ENCODE results near the gene FKBP5. TPM values are rescaled to one million over a fixed set of nuclear protein-coding genes. Genes with fewer than 3 reads are reported as not detected.

FKBP5 gene
- total and polyA plus RNA-seq, 2 donors (not counting 1 experiment from before 2014, with no cell fraction given), result 2.8 to 7.4 TPM

DNA sequence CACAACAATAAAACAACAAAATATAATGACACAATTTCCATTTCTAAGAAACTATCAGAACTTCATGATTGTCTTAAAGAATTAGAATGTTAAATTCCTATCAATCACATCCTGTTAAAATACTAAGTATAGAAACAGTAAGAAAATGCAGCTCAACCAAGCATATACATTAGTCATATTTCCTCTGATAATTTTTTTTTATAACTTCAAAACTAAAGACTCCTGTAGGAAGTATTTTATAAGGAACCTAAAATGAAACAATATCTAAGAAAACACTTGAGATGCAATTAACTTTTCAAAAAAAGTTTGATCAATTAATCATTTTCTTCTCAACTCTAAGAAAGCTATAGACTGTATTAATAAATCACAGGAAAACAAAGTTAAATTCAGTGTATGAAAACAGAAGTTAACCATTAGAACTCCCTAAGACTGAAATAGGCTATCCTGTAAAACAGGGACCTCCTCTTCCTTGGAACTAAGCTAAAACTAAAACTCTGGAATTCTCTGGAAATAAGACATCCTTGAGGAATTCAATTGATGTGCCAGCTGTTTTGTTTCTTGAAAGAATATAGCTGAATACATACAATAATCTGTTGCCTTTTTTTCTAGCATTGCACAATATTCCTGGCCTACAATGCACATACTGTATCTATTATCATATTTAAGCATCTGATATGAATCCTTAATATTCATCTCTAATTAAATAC, 19.8 kb downstream of the FKBP5 start:
- CTCF ChIA-PET, result interaction anchor here (0.8 to 2.5 kb wide), 7 partner anchors 14 to 87 kb away, joined by 3 to 14 read pairs (median 4); partner anchors contain the start of gene ARMC12
- no peaks in the 10 kb centered on the region for H3K27me3 ChIP-seq (replicated peaks in 1 of 4; ENCODE audit: control extremely low read depth in 1 of 4, control insufficient read depth in 3 of 4, insufficient read depth in 4 of 4, low read length in 3 of 4)
- DNase-seq (no peak), ATAC-seq (ENCODE audit: low read depth) (peak; percentile 31)
- peak overlapping the region; percentile 80 for H3K4me3 Mint-ChIP-seq
- H3K36me3 ChIP-seq (replicated peaks in 1 of 2; ENCODE audit: control extremely low read depth in 1 of 2, control insufficient read depth in 1 of 2, extremely low read depth in 1 of 2, insufficient read depth in 2 of 2, low read length in 1 of 2), result no peaks in the 10 kb centered on the region
- peaks cover 25% of the 10 kb centered on the region for H3K4me1 Mint-ChIP-seq
- H3K4me2 ChIP-seq (replicated peaks; ENCODE audit: low read depth, low read length, poor library complexity, severe bottlenecking), result peak overlapping the region; percentile 76
- peak overlapping the region; percentile 43 for H2AFZ ChIP-seq (ENCODE audit: insufficient read depth, low read depth, low read length, poor library complexity, severe bottlenecking)
- no peaks in the 10 kb centered on the region for H4K20me1 ChIP-seq (ENCODE audit: control insufficient read depth, insufficient read depth, low read length, poor library complexity, severe bottlenecking)
- POLR2A ChIA-PET, result interaction anchor here (1.4 kb wide), 1 partner anchor 20 kb away, joined by 5 read pairs; the partner anchor contains the start of gene FKBP5
- peak overlapping the region; percentile 64 for H3K9ac ChIP-seq (ENCODE audit: low read length)
- peaks cover 27% of the 10 kb centered on the region for H3K79me2 ChIP-seq (ENCODE audit: control insufficient read depth, insufficient read depth, low read length)
- peak overlapping the region in 4 of 5 experiments; percentile 5 to 51 (median 22) for H3K4me3 ChIP-seq (ENCODE audit: control extremely low read depth in 1 of 5, extremely low read depth in 1 of 5, insufficient read depth in 1 of 5, low read depth in 2 of 5, low read length in 4 of 5)
- no peaks in the 10 kb centered on the region for H3K9me3 Mint-ChIP-seq (ENCODE audit: insufficient read depth)
- intact Hi-C loops (cut with micrococcal nuclease), result loop anchor here (5.0 kb wide), 1 partner anchor 48 kb away; no protein-coding TSS in a partner anchor
- TF ChIP-seq EZH2 (IDR thresholded peaks at IDR 0.05; ENCODE audit: borderline replicate concordance, insufficient read depth, low read depth, low read length, poor library complexity, severe bottlenecking), result no peak
- TF ChIP-seq, protein P1, sequence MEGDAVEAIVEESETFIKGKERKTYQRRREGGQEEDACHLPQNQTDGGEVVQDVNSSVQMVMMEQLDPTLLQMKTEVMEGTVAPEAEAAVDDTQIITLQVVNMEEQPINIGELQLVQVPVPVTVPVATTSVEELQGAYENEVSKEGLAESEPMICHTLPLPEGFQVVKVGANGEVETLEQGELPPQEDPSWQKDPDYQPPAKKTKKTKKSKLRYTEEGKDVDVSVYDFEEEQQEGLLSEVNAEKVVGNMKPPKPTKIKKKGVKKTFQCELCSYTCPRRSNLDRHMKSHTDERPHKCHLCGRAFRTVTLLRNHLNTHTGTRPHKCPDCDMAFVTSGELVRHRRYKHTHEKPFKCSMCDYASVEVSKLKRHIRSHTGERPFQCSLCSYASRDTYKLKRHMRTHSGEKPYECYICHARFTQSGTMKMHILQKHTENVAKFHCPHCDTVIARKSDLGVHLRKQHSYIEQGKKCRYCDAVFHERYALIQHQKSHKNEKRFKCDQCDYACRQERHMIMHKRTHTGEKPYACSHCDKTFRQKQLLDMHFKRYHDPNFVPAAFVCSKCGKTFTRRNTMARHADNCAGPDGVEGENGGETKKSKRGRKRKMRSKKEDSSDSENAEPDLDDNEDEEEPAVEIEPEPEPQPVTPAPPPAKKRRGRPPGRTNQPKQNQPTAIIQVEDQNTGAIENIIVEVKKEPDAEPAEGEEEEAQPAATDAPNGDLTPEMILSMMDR (IDR thresholded peaks at IDR 0.05), result no peak
- no peaks in the 10 kb centered on the region for H3K27me3 Mint-ChIP-seq
- peak overlapping the region; percentile 76 for H3K27ac Mint-ChIP-seq
- H3K27ac ChIP-seq (ENCODE audit: low read length in 2 of 2), result peak overlapping the region in 1 of 2 donors; percentile 66
- H3K4me1 ChIP-seq (ENCODE audit: control insufficient read depth in 2 of 2, insufficient read depth in 2 of 2, low read length in 2 of 2), result peaks cover 13 to 37% of the 10 kb centered on the region in 2 donors
- no peaks in the 10 kb centered on the region for H3K9me3 ChIP-seq (ENCODE audit: control extremely low read depth in 1 of 3, control insufficient read depth in 2 of 3, insufficient read depth in 1 of 3, low read length in 2 of 3)

- intact Hi-C loops (cut with micrococcal nuclease), result loop anchor here (5.0 kb wide), 1 partner anchor 49 kb away; no protein-coding TSS in a partner anchor
- DNase-seq (no peak), ATAC-seq (ENCODE audit: low read depth) (no peak)
- Histone ChIP-seq H3K4me2 (replicated peaks; ENCODE audit: low read depth, low read length, poor library complexity, severe bottlenecking) (peak overlapping the region; percentile 76), H3K36me3 (replicated peaks in 1 of 2; ENCODE audit: control extremely low read depth in 1 of 2, control insufficient read depth in 1 of 2, extremely low read depth in 1 of 2, insufficient read depth in 2 of 2, low read length in 1 of 2) (no peaks in the 10 kb centered on the region), H3K4me3 (ENCODE audit: control extremely low read depth in 1 of 5, extremely low read depth in 1 of 5, insufficient read depth in 1 of 5, low read depth in 2 of 5, low read length in 4 of 5) (peak overlapping the region in 2 of 5 experiments; percentile 5 to 51), H3K4me1 (ENCODE audit: control insufficient read depth in 2 of 2, insufficient read depth in 2 of 2, low read length in 2 of 2) (peaks cover 21 to 42% of the 10 kb centered on the region in 2 donors), H3K27ac (ENCODE audit: low read length in 2 of 2) (peak overlapping the region in 1 of 2 donors; percentile 66), H3K9me3 (ENCODE audit: control extremely low read depth in 1 of 3, control insufficient read depth in 2 of 3, insufficient read depth in 1 of 3, low read length in 2 of 3) (no peaks in the 10 kb centered on the region), H3K79me2 (ENCODE audit: control insufficient read depth, insufficient read depth, low read length) (peaks cover 28% of the 10 kb centered on the region), H4K20me1 (ENCODE audit: control insufficient read depth, insufficient read depth, low read length, poor library complexity, severe bottlenecking) (no peaks in the 10 kb centered on the region), H3K9ac (ENCODE audit: low read length) (peak overlapping the region; percentile 64), H2AFZ (ENCODE audit: insufficient read depth, low read depth, low read length, poor library complexity, severe bottlenecking) (peak overlapping the region; percentile 54), H3K27me3 (replicated peaks in 1 of 4; ENCODE audit: control extremely low read depth in 1 of 4, control insufficient read depth in 3 of 4, insufficient read depth in 4 of 4, low read length in 3 of 4) (no peaks in the 10 kb centered on the region)
- TF ChIP-seq EZH2 (IDR thresholded peaks at IDR 0.05; ENCODE audit: borderline replicate concordance, insufficient read depth, low read depth, low read length, poor library complexity, severe bottlenecking), result no peak
- TF ChIP-seq, protein P1 (IDR thresholded peaks at IDR 0.05), result no peak
- H3K9me3 Mint-ChIP-seq (ENCODE audit: insufficient read depth), result no peaks in the 10 kb centered on the region
- WGBS (ENCODE audit: insufficient coverage), result 91% methylated on average over 2 of the region's 2 CpGs
- H3K27ac Mint-ChIP-seq, result peak overlapping the region; percentile 73
- ChIA-PET POLR2A (no interaction called here), CTCF (interaction anchor here (2.3 to 2.5 kb wide), 2 partner anchors 19 to 68 kb away, joined by 7 to 14 read pairs; partner anchors contain the start of gene ARMC12)
- H3K4me3 Mint-ChIP-seq, result peak overlapping the region; percentile 76
- peaks cover 23% of the 10 kb centered on the region for H3K4me1 Mint-ChIP-seq
- H3K27me3 Mint-ChIP-seq, result no peaks in the 10 kb centered on the region
These were observed 20.6 kb downstream of the FKBP5 start for GRCh38 chr6:35668096-35668495.

Measured in B cell (primary cell).